Upper lobe of left lung (tissue), 6 donors: ENCODE results near the gene DLGAP4. TPM values are rescaled to one million over a fixed set of nuclear protein-coding genes. Genes with fewer than 3 reads are reported as not detected.

Experiments used
- ATAC-seq, 2 donors: fragments of 200-7000 bp; cut with Tn5 transposase; one replicate each; pipeline ENCODE4 v1.9.1; 2022; ENCODE audit warnings: mild to moderate bottlenecking in 2 of 2, moderate library complexity in 2 of 2; ENCODE audit not compliant: low FRiP score in 2 of 2
- DNase-seq, 2 donors: peaks; one replicate each; pipeline ENCODE4 v3.0.0-alpha.2; 2019 to 2020
- H3K27ac ChIP-seq, 4 donors: fragments of 200-600 bp; sonication (generic); one replicate each; pipeline ENCODE4 v1.5.1; 2016 to 2019
- H3K27me3 ChIP-seq, 4 donors: fragments of 200-600 bp; sonication (generic); one replicate each; pipeline ENCODE4 v1.5.1; 2017 to 2019
- H3K36me3 ChIP-seq, 4 donors: fragments of 200-600 bp; sonication (generic); one replicate each; pipeline ENCODE4 v1.5.1; 2016 to 2019
- H3K4me1 ChIP-seq, 4 donors: fragments of 200-600 bp; sonication (generic); one replicate each; pipeline ENCODE4 v1.5.1; 2018 to 2019
- H3K4me3 ChIP-seq, 4 donors: fragments of 200-600 bp; sonication (generic); one replicate each; pipeline ENCODE4 v1.5.1; 2017 to 2019; ENCODE audit warnings: mild to moderate bottlenecking in 2 of 4, moderate library complexity in 1 of 4
- H3K9me3 ChIP-seq, 4 donors: fragments of 200-600 bp; sonication (generic); one replicate each; pipeline ENCODE4 v1.5.1; 2018 to 2019
- EP300 ChIP-seq, 4 donors: sonication (generic); formaldehyde crosslinking; IDR thresholded peaks; one replicate each; pipeline ENCODE4 v1.5.1; 2017; ENCODE audit warnings: antibody characterized with exemption in 4 of 4, control low read depth in 2 of 4
- POLR2A ChIP-seq, 4 donors: fragments of 450-650 bp; IDR thresholded peaks; one replicate each; pipeline ENCODE4 v1.5.1; 2016 to 2017; ENCODE audit warnings: antibody characterized with exemption in 4 of 4, mild to moderate bottlenecking in 2 of 4
- POLR2AphosphoS5 ChIP-seq, 2 donors: sonication (generic); formaldehyde crosslinking; IDR thresholded peaks; one replicate each; pipeline ENCODE4 v1.5.1; 2017; ENCODE audit warnings: antibody characterized with exemption in 2 of 2
- WGBS, 2 donors: methylation state at CpG; one replicate each; pipeline ENCODE4 v1.1.5; 2017 to 2018; 5-methylcytosine and 5-hydroxymethylcytosine counted together
- total RNA-seq, 6 donors: library from RNA; depleted of rRNA in 4 of 6; stranded (reverse); fragments of >200 nt in 4 of 6; gene quantifications; one replicate each; pipeline versions ENCODE4 v1.1.0 to v1.2.1, GENCODE V29; 2016 to 2021
- TF ChIP-seq, protein P1 (sequence below), 6 experiments: fragments of 450-650 bp in 4 of 6; fragments of 200-600 bp in 2 of 6; sonication (generic) in 2 of 6; IDR thresholded peaks; one replicate each; pipeline ENCODE4 v1.5.1; 2016 to 2019; ENCODE audit warnings: antibody characterized with exemption in 6 of 6
- donor health status: DM: no; HTN: no; CAD: no; lungs with moderate emphysema.
- donor health status: DM: no; HTN: yes; CAD: no; lungs with severe emphysema.

DLGAP4 gene
- total RNA-seq, 6 donors from 2014 or later: 31.5 to 92.0 (median 49.9) TPM

DNA sequence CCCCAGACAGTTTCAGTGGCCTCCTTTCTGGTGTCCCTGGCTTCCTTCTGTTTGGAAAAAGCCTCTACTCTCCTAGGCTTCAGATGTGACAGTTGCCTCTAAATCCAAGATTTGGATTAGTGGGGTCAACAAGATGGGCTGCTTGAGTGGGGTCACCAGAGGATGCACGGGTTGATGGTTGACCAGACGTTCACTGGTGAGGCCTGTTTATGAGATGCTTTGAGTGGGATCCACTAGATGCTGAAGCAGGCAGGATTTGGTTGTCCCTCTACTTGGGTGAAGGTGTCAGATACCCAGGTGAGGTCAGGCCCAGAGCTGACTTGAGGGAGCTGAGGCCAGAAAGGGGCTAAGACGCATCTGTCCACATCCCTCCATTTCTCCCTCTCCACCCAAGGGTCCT lies 8.1 kb upstream of the DLGAP4 start:
- Histone ChIP-seq H3K27me3 (peaks cover 0 to 2% (median 0%) of the 10 kb centered on the region in 4 donors), H3K4me1 (no peaks in the 10 kb centered on the region), H3K4me3 (no peak overlapping the region), H3K9me3 (no peaks in the 10 kb centered on the region), H3K27ac (no peak overlapping the region), H3K36me3 (no peaks in the 10 kb centered on the region)
- ATAC-seq: no peak
- no peak for DNase-seq
- WGBS, 2 donors: 74 to 84% methylated on average over 3 of the region's 3 CpGs
- no peak for TF ChIP-seq EP300 (IDR thresholded peaks at IDR 0.05)
- no peak for TF ChIP-seq POLR2A (IDR thresholded peaks at IDR 0.05)
- no peak for TF ChIP-seq POLR2AphosphoS5 (IDR thresholded peaks at IDR 0.05)
- TF ChIP-seq, protein P1, sequence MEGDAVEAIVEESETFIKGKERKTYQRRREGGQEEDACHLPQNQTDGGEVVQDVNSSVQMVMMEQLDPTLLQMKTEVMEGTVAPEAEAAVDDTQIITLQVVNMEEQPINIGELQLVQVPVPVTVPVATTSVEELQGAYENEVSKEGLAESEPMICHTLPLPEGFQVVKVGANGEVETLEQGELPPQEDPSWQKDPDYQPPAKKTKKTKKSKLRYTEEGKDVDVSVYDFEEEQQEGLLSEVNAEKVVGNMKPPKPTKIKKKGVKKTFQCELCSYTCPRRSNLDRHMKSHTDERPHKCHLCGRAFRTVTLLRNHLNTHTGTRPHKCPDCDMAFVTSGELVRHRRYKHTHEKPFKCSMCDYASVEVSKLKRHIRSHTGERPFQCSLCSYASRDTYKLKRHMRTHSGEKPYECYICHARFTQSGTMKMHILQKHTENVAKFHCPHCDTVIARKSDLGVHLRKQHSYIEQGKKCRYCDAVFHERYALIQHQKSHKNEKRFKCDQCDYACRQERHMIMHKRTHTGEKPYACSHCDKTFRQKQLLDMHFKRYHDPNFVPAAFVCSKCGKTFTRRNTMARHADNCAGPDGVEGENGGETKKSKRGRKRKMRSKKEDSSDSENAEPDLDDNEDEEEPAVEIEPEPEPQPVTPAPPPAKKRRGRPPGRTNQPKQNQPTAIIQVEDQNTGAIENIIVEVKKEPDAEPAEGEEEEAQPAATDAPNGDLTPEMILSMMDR (IDR thresholded peaks at IDR 0.05): no peak

DNA sequence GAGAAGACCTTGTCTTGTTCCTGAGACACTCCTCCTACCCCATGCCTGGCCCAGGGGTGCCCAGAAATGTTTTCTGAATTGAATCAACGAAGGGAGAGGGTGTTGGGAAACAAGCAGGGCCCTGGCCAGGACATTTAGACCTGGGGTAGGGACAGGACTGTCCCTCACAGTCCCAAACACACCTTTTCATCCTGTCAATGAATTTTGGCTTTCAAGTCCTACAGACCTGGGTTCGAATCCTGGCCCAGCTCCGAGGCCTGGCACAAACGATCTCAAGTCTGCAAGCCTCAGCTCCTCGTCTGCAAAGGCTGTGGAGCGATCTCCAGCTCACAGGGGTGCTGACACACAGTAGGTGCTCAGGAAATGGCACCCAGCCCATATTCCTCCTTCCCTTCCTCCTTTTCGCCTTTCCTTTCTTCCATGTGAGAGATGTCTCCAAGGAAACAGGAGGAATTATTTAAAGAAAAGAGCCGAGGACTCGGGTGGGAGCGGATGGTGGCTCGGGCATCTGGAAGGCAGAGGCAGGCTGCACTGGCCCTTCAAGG lies 7.3 kb upstream of the DLGAP4 start:
- H3K36me3 ChIP-seq: no peaks in the 10 kb centered on the region
- no peaks in the 10 kb centered on the region for H3K9me3 ChIP-seq
- H3K27me3 ChIP-seq: peaks cover 0 to 2% (median 0%) of the 10 kb centered on the region in 4 donors
- ATAC-seq: no peak
- 78 to 83% methylated on average over 11 of the region's 11 CpGs for WGBS, 2 donors
- H3K4me3 ChIP-seq: no peak overlapping the region
- no peaks in the 10 kb centered on the region for H3K4me1 ChIP-seq
- H3K27ac ChIP-seq: no peak overlapping the region
- TF ChIP-seq POLR2A (IDR thresholded peaks at IDR 0.05) (no peak), EP300 (IDR thresholded peaks at IDR 0.05) (no peak), POLR2AphosphoS5 (IDR thresholded peaks at IDR 0.05) (no peak)
- TF ChIP-seq, protein P1 (IDR thresholded peaks at IDR 0.05): no peak
- no peak for DNase-seq

DNA sequence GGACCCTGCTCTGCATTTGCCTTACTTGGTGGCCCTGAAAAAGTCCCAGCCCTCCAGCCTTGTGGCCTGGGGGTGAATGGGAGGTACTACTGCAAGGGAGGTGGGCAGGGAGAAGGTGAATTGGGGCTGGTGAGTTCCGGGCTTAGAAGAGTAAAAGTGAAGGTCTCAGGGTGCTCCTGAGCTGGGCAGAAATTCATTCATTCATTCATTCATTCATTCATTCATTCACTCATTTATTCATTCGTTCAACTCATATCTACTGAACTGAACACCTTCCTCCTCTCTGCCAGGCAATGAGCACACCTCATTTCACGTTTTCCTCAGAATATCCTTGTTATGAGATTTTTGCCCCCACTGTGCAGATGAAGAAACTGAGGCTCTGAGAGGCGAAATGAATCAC lies 6.7 kb upstream of the DLGAP4 start:
- TF ChIP-seq POLR2A (IDR thresholded peaks at IDR 0.05) (no peak), EP300 (IDR thresholded peaks at IDR 0.05) (no peak), POLR2AphosphoS5 (IDR thresholded peaks at IDR 0.05) (no peak)
- TF ChIP-seq, protein P1 (IDR thresholded peaks at IDR 0.05): no peak
- Histone ChIP-seq H3K4me3 (no peak overlapping the region), H3K27ac (no peak overlapping the region), H3K27me3 (peaks cover 0 to 2% (median 0%) of the 10 kb centered on the region in 4 donors), H3K4me1 (no peaks in the 10 kb centered on the region), H3K9me3 (no peaks in the 10 kb centered on the region), H3K36me3 (no peaks in the 10 kb centered on the region)
- no peak for DNase-seq
- no peak for ATAC-seq
- WGBS, 2 donors: 70 to 75% methylated on average over 4 of the region's 4 CpGs

DNA sequence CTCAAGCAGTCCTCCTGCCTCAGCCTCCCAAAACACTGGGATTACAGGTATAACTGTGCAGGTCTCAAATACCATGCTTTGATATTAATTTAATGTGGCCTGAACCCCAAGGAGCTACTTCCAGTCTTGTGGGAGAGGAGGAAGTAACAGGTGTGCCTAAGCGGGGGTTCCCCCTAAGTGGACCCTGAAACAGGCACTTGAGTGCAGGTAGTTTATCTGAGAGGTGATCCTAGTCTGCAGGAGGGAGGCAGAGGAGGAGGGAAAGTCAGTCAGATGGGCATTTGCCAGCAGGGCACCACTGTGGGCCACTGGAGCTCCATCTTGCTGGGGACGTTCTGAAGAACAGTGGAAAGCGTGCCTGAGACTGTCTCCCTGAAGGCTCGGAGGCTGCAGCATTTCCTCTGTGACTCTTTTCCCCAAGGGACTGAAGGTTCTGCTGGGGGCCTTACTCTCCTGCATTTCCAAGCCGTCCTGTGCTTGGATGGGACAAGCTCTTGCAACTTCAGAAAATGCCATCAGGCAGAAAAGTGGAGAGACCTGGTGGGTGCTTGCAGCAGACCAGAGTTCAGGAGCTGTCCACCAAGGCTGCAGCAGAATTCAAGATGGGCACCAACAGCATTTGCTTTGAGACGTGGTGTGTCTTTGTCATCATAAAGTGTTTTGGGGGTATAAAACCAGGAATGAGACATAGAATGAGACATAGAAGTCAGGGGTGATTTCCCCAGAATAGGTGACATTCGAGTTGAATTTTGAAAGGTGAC lies 4.6 kb upstream of the DLGAP4 start:
- Histone ChIP-seq H3K9me3 (no peaks in the 10 kb centered on the region), H3K27ac (no peak overlapping the region), H3K27me3 (peaks cover 0 to 20% (median 9%) of the 10 kb centered on the region in 4 donors), H3K4me3 (no peak overlapping the region), H3K4me1 (peaks cover 2 to 10% (median 6%) of the 10 kb centered on the region in 4 donors), H3K36me3 (no peaks in the 10 kb centered on the region)
- DNase-seq: no peak
- no peak for ATAC-seq
- WGBS, 2 donors: 62 to 63% methylated on average over 7 of the region's 7 CpGs
- no peak for TF ChIP-seq POLR2AphosphoS5 (IDR thresholded peaks at IDR 0.05)
- no peak for TF ChIP-seq EP300 (IDR thresholded peaks at IDR 0.05)
- no peak for TF ChIP-seq POLR2A (IDR thresholded peaks at IDR 0.05)
- TF ChIP-seq, protein P1 (IDR thresholded peaks at IDR 0.05): no peak
